ENCODE measurements around the gene CNPY4. TPM values are rescaled to one million over a fixed set of nuclear protein-coding genes. Genes with fewer than 3 reads are reported as not detected.

The CNPY4 gene
- total and polyA plus RNA-seq, 10 of the 15 experiments (the other 5 are each of a cell fraction or from before 2014, with no cell fraction given), result 2.5 to 9.2 (median 6.8) TPM

DNA sequence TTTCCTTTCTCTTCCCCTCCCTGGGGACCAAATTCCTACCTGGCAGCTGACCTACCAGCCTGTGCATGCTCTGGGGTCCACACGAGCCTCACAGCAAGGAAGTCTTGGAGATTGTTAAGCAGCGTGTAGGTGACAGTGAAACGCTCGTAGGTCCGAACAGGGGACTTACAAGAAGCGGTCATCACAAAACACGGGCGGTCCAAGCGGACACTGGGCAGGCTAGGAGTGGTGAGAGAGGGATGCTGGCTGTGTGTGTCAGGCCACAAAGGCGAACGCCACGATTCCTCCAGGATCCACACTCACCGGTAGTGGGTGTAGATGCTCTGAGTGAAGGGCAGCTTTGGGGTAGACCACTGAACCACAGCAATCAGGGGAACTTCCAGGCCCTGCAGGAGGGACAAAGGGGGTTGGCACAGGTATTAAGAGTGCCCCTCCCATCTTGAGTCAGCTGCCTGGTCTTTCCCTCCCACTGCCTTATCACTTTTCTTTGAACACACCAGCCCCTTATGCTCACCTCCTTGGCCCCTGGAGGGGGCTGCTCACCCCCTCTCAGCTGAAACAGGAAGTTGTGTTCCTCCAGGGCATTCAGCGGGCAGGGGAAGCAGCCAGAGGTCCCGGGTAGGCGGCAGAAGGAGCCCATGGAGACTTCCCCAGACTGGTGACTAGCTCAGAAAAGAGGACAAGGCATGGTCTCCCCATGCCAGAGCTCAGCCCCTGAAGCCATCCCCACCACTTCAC lies 37.1 kb downstream of the CNPY4 start (continued):
- TF ChIP-seq, protein P1, sequence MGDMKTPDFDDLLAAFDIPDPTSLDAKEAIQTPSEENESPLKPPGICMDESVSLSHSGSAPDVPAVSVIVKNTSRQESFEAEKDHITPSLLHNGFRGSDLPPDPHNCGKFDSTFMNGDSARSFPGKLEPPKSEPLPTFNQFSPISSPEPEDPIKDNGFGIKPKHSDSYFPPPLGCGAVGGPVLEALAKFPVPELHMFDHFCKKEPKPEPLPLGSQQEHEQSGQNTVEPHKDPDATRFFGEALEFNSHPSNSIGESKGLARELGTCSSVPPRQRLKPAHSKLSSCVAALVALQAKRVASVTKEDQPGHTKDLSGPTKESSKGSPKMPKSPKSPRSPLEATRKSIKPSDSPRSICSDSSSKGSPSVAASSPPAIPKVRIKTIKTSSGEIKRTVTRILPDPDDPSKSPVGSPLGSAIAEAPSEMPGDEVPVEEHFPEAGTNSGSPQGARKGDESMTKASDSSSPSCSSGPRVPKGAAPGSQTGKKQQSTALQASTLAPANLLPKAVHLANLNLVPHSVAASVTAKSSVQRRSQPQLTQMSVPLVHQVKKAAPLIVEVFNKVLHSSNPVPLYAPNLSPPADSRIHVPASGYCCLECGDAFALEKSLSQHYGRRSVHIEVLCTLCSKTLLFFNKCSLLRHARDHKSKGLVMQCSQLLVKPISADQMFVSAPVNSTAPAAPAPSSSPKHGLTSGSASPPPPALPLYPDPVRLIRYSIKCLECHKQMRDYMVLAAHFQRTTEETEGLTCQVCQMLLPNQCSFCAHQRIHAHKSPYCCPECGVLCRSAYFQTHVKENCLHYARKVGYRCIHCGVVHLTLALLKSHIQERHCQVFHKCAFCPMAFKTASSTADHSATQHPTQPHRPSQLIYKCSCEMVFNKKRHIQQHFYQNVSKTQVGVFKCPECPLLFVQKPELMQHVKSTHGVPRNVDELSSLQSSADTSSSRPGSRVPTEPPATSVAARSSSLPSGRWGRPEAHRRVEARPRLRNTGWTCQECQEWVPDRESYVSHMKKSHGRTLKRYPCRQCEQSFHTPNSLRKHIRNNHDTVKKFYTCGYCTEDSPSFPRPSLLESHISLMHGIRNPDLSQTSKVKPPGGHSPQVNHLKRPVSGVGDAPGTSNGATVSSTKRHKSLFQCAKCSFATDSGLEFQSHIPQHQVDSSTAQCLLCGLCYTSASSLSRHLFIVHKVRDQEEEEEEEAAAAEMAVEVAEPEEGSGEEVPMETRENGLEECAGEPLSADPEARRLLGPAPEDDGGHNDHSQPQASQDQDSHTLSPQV (IDR thresholded peaks at IDR 0.05), result no peak
- TF ChIP-seq, protein P2, sequence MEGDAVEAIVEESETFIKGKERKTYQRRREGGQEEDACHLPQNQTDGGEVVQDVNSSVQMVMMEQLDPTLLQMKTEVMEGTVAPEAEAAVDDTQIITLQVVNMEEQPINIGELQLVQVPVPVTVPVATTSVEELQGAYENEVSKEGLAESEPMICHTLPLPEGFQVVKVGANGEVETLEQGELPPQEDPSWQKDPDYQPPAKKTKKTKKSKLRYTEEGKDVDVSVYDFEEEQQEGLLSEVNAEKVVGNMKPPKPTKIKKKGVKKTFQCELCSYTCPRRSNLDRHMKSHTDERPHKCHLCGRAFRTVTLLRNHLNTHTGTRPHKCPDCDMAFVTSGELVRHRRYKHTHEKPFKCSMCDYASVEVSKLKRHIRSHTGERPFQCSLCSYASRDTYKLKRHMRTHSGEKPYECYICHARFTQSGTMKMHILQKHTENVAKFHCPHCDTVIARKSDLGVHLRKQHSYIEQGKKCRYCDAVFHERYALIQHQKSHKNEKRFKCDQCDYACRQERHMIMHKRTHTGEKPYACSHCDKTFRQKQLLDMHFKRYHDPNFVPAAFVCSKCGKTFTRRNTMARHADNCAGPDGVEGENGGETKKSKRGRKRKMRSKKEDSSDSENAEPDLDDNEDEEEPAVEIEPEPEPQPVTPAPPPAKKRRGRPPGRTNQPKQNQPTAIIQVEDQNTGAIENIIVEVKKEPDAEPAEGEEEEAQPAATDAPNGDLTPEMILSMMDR (IDR thresholded peaks at IDR 0.05 in 2 of 3, conservative IDR thresholded peaks at IDR 0.05 in 1 of 3; ENCODE audit: control insufficient read depth in 2 of 3, extremely low read depth in 1 of 3, insufficient read depth in 1 of 3, low read depth in 3 of 3, low read length in 3 of 3), result no peak
- TF ChIP-seq POLR2A (IDR thresholded peaks at IDR 0.05; ENCODE audit: low read depth, low read length) (peak; percentile 45; the same call in 1 of the 2 replicates), JUND (IDR thresholded peaks at IDR 0.05; ENCODE audit: low read depth, low read length) (no peak), SMC3 (IDR thresholded peaks at IDR 0.05; ENCODE audit: borderline replicate concordance, low read length) (no peak), PML (IDR thresholded peaks at IDR 0.05; ENCODE audit: low read length) (no peak), NR2C1 (IDR thresholded peaks at IDR 0.05) (no peak), POLR2AphosphoS2 (IDR thresholded peaks at IDR 0.05; ENCODE audit: low read depth, low read length) (no peak), CBFB (IDR thresholded peaks at IDR 0.05; ENCODE audit: low read depth) (no peak), TAF1 (IDR thresholded peaks at IDR 0.05; ENCODE audit: borderline replicate concordance, low read depth, low read length) (no peak), SMAD1 (IDR thresholded peaks at IDR 0.05; ENCODE audit: low read depth, partially characterized antibody) (no peak), SREBF1 (IDR thresholded peaks at IDR 0.05; ENCODE audit: low read length) (no peak), RUNX3 (IDR thresholded peaks at IDR 0.05; ENCODE audit: low read length) (peak; percentile 45), SMAD5 (IDR thresholded peaks at IDR 0.05; ENCODE audit: low read depth) (no peak), SUZ12 (IDR thresholded peaks at IDR 0.05; ENCODE audit: unreplicated experiment) (no peak)
- TF ChIP-seq, protein P3, sequence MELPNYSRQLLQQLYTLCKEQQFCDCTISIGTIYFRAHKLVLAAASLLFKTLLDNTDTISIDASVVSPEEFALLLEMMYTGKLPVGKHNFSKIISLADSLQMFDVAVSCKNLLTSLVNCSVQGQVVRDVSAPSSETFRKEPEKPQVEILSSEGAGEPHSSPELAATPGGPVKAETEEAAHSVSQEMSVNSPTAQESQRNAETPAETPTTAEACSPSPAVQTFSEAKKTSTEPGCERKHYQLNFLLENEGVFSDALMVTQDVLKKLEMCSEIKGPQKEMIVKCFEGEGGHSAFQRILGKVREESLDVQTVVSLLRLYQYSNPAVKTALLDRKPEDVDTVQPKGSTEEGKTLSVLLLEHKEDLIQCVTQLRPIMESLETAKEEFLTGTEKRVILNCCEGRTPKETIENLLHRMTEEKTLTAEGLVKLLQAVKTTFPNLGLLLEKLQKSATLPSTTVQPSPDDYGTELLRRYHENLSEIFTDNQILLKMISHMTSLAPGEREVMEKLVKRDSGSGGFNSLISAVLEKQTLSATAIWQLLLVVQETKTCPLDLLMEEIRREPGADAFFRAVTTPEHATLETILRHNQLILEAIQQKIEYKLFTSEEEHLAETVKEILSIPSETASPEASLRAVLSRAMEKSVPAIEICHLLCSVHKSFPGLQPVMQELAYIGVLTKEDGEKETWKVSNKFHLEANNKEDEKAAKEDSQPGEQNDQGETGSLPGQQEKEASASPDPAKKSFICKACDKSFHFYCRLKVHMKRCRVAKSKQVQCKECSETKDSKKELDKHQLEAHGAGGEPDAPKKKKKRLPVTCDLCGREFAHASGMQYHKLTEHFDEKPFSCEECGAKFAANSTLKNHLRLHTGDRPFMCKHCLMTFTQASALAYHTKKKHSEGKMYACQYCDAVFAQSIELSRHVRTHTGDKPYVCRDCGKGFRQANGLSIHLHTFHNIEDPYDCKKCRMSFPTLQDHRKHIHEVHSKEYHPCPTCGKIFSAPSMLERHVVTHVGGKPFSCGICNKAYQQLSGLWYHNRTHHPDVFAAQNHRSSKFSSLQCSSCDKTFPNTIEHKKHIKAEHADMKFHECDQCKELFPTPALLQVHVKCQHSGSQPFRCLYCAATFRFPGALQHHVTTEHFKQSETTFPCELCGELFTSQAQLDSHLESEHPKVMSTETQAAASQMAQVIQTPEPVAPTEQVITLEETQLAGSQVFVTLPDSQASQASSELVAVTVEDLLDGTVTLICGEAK (IDR thresholded peaks at IDR 0.05; ENCODE audit: borderline replicate concordance), result no peak
- TF ChIP-seq, protein P4, sequence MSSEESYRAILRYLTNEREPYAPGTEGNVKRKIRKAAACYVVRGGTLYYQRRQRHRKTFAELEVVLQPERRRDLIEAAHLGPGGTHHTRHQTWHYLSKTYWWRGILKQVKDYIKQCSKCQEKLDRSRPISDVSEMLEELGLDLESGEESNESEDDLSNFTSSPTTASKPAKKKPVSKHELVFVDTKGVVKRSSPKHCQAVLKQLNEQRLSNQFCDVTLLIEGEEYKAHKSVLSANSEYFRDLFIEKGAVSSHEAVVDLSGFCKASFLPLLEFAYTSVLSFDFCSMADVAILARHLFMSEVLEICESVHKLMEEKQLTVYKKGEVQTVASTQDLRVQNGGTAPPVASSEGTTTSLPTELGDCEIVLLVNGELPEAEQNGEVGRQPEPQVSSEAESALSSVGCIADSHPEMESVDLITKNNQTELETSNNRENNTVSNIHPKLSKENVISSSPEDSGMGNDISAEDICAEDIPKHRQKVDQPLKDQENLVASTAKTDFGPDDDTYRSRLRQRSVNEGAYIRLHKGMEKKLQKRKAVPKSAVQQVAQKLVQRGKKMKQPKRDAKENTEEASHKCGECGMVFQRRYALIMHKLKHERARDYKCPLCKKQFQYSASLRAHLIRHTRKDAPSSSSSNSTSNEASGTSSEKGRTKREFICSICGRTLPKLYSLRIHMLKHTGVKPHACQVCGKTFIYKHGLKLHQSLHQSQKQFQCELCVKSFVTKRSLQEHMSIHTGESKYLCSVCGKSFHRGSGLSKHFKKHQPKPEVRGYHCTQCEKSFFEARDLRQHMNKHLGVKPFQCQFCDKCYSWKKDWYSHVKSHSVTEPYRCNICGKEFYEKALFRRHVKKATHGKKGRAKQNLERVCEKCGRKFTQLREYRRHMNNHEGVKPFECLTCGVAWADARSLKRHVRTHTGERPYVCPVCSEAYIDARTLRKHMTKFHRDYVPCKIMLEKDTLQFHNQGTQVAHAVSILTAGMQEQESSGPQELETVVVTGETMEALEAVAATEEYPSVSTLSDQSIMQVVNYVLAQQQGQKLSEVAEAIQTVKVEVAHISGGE (CRISPR knock-in tag; IDR thresholded peaks at IDR 0.05), result no peak

All from GM12878 (cell line).